ENCODE measurements around the gene C17orf67.

The C17orf67 gene

DNA sequence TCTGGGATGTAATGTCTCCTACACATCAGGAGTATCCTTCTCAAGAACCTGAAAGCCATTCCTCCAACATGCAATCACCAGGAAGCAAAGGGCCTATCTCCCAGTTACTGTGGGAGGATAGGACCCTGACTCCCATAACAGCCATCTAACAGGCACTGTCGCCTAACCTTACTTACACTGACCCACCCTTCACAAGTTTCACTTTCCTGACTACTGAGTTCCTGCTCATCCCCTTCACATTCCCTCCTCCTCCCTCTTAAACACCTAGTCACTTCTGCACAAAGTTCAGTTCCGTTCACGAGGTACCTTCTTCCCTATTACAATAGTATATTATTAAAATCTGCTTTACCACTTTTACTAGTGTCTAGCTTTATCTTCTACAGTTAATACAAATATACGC lies 1.3 kb downstream of the C17orf67 start:
- no peak for FAIRE-seq

DNA sequence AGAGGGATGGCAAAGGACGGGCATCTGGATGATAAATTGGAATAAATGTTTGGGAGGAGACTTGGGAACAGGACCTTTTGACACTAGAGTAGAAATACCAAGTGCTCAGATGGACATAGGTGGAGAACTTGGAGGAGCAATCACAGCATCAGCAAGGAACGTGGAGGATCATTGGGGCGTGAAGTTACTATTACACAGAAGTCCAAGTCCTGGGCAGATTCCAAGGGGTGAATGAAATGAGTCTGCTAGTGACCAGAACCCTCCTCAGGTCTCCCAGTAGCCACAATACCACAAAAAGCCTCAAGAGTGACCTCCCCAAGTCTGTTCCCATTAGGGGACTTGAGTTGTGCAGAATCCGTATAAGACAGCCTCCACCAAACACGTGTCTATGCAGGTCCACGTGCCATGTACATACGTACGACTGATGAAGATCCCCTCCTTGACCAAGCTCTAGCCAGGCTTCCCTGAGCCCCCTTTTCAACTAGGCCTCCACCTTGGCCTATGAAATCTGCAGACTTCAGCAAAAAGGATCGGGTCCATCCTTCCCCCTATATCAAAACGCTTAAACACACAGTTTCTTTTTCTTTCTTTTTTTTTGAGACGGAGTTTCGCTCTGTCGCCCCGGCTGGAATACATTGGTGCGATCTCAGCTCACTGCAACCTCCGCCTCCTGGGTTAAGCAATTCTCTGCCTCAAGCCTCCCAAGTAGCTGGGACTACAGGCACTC lies 2.2 kb downstream of the C17orf67 start:
- FAIRE-seq: no peak

DNA sequence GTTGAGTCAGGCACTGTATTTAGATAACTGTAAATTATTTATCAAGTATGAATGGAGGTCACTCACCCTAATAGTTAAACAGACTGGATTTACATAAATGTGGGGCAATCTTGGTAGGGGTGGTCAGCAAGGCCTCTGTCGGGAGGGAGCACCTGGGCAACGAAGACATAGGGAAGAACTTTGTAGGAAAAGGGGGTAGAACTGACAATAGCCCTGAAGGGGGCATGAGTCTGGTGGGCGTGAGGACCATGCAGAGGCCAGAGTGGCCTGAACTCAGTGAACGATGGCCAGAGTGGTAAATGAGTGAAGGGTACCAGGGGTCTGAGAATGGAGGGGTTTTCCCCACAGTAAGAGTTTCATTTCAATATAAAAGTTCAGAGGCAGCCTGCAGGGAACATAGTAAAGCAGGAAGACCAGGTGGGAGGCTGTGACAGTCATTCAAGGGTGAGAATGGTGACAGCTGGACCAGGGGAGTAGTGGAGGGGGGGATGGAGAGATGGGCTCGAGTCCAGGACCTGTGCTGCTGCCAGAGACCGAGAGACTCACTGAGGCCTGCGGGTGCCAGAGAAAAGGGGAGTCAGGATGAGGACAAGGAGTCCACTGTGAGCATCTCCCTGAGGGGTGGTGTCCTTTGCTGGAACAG lies 2.9 kb downstream of the C17orf67 start:
- no peak for FAIRE-seq

DNA sequence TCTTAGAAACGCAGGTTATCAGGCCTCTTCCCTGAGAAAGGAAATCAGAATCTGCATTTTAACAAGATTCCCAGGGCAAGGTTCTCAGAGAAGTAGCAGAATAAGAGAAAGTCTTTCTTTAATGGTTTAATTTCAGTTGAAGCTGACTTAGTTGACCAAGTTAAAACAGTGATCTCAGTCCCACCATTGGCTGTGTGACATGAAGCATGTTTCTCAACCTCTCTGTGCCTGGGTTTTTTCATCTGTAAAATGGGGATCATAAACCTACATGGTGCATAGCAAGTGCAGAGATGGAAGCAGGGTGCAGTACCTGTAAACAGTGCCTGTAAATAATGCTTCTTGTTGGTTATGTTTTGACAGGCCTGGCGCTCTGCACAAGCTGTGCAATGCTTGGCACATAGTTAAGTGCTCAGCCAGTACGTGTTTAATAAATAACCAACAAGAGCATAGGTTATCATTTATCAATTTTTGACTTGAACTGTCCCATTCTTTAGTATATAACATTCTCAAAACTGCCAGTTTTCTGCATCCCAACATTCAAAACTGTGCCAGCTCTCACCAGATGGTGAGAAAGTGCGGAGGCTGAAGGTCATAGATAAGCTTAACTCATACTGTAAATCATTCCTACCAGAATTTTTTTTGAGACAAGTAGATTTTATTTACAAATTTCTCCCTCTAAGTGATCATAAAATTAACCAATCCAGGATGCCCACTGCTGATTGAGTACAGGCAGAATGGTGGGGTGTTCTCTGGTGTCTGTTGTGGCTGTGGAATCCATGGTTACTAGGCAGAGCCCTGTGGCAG lies 6.9 kb downstream of the C17orf67 start:
- no peak for FAIRE-seq

DNA sequence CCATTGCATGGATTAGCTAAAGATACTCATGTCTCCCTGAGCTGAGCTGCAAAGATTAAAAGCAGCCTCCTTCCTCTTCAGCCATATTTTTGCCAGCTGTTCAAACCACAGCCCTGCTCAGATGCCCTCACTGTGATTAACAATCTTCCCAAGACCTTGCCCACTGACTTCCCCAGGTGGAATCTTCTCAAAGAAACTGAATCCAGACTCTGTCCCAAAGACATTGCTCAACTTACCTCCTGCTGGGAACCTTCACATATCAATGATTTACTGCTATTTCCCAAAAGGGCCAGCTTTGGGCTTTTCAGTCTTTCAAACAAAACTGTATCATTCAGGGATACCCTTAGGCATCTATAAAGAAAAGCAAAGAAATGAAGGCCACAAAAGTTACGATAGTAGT lies 9.2 kb downstream of the C17orf67 start:
- FAIRE-seq: no peak

DNA sequence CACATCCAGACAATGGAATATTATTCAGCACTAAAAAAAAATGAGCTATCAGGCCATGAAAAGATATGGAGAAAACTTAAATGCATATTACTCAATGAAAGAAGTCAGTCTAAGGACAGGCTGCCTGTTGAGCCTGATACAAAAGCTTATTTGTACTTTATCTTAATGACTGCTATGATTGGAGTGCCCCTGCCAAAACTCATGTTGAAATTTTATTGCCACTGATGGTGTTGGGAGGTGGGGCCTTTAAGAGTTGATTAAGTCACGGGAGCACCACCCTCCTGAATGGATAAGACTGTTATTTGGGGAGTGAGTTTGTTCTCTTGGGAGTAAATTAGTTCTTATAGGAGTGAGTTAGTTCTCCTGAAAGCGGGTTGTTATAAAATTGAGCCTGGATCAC lies 9.9 kb downstream of the C17orf67 start:
- no peak for FAIRE-seq

DNA sequence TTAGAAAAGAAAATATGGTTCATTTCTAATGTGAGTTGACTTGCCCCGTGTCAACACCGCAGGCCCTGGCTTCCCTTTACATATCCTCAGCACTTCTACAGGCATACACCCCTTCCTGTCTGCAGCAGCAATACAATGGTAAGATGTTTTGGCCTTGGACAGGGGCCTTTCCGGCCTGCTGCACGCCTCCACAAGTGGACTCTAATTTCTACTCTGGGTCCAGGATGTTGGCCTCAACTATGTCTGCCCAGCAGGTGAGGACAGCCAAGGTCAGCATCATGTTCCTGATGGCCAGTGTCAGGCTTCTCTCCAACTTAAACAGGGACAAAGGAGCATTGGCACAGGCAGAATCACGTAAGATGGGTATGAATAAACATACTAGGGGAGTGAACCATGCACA lies 11.0 kb downstream of the C17orf67 start:
- FAIRE-seq: no peak

DNA sequence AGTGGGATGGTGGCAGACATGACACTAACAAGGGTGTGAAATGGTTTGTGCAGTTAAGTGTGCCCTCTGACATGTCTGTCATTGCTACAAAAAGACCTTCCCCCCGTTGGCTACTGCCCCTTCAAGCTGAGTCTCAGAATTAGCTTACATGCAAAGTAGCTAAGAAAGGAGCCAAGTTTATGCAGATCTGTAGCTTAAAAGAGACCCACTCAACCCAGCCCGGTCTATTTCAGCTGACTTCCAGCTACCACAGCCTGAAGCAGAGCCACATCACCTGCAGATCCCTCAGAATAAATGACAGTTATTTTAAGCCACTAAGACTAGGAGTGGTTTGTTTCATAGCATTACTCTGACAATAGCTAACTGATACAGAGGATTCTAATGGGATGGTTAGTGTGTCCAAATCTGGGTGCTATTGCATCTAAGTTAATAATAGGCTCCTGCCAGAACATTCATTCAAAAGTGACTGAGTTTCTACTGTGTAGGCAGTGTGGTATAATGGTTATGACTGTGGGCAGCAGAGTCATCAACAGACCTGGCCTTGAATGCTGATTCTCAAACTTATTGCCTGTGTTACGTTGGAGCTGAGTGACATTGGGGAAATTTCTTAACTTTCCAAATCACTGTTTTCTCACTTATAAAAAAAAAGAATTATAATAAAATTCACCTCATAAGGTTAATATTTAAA lies 11.7 kb downstream of the C17orf67 start:
- no peak for FAIRE-seq

DNA sequence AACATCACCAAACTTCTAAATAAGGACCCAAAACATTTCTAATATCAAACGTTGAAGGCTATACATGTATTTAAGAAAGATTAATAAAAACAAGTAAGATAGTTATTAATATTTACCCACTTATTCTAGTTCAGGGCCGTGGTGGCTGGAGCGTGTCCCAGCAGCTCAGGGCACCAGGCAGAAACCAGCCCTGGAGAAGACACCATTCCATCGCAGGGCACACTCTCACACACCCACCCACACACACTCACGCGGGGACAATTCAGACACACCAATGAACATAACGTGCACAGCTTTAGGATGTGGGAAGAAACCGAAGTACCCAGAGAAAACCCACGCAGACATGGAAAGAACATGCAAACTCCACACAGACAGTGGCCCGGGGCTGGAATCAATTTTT lies 13.5 kb downstream of the C17orf67 start:
- no peak for FAIRE-seq

DNA sequence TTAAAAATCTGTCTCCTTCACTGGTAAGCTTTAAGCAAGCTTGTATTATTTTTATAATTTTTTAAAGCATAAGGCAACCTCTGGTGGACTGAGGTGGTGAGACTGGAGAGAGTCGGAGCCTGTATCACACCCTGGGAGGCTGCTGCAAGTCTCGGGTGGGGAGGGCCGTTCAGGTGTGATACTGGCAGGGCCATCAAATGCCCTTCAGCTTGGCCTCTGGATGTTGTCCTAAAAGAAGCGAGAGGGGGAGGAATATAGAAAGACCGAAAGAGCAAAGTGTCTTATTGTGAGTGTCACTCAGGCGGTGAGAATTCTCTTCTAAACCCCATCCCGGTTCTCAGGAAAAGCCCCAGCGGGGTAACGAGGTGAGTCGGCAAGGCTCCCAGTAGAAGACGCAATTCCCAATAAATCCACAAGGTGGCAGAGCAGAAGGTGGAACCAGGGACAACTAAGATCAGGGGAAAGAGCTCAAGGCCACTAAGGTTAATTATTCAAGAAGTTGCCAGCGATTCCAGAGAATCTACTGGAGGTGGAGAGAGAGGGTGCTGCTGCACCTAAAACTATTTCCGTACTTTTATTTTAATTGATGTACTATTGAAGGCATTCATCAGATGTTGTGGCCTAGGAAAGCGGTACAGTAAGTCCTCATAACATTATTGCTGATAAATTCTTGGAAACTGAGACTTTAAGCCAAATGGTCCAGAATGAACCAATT lies 14.1 kb downstream of the C17orf67 start:
- peak; percentile 60 for FAIRE-seq

DNA sequence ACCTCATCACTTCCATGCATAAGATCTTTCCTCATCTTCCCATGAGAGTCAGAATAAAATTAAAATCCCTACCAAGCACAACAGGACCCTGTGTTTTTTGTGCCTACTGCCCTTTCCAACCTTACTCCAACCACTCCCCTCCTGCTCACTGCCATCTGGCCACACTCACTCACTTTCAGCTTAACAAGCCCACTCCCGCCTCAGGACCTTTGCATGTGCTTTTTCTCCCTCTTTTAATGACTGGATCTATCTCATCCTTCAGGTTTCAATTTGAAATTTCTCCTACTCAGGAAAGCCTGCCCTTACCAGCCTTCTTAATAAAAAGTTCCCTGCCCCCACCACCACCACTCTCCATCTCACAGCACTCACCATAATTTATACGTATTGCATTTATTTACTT lies 14.7 kb downstream of the C17orf67 start:
- FAIRE-seq: no peak

DNA sequence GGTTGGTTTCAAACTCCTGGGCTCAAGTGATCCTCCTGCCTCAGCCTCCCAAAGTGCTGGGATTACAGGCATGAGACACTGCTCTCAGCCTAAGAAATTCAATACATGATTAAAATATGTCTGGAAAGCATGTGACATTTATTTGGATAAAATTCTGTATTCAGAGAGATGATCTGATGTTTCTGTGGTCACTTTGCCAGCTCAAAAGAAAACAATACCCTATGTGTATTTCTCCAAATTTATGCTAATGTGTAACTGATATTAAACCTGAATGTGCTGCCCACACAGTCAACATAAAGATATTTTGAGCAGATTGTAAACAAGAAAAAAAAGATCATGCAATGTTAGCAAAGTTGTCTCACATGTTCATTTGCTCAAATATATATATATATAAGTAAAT lies 16.7 kb downstream of the C17orf67 start:
- FAIRE-seq: no peak

DNA sequence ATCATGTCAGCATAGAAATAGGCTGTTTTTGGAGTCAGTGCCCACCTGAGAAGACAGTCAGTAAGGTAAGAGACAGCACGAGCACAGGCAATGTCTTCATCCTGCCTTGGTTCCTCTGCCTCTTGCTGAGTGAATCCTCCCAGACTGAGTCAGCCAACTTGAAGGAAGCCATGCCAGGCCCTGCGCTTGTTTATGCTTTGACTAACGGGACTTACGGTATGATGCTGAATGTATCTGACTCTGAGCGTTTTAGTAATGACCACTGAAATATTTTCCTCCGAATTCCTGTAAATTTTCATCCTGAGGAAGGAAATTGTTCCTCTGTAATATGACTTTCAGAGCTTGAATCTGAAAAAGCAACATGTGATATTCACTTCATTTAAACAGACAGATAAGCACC lies 18.0 kb downstream of the C17orf67 start:
- no peak for FAIRE-seq

DNA sequence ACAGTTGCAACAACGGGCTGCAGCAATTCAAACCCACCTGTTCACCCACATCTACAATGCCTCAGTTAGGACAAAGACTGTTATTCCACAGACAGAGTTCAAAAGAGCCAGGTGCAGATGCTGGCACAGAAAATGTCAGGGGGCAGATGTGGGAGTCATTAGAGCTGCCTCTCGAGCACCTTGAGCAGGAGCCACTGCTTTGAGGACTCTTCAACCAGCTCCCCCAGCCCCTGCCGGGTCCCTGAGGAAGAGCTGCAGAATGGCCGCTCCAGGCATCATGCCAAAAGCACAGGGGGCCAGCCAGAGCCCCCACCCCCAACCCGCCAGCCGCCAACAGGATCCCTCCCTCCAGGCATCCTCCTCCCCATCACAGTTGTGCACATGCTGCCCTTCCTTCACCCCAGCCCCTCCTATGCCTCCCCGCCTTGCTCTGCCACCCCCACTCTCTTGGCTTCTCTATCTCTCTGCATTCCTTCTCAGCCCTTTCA lies 20.8 kb downstream of the C17orf67 start:
- FAIRE-seq: no peak

DNA sequence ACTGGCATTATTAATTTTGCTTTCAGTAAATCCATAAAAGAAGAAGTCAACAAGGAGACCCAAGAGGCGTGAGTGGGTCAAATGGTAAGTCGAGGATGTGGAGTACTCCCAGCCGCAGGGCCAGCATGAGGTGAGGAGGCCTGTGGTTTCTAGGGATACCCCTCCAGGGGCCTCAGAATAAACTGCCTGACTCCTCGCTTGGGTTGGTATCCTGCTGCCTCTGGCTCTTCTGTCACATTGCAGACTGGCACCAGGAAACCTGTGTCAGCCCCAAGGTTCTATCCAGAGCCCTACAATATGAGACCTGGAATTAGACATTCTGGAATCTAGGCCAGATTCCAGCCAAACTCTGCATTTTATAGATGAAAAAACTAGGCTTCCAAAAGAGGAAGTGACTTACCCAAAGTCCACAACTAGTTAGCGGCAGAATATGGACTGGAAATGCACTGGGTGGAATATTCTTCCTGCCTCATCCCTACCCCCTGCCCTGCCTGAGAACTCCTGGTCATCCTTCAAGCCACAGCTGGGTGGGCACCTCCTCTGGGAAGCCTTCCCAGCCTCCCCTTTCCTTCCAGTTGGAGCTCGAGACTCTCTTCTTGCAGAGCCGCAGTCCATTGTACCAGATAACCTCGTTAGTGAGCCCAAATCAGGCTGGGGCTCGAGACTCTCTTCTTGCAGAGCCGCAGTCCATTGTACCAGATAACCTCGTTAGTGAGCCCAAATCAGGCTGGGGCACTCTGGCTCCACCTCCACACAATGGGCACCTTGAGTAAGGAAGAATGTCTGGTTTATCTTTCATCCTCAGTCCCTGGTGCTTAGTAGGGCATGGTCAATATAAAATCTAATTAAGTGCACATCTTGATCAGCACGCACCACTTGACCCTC lies 22.6 kb downstream of the C17orf67 start:
- no peak for FAIRE-seq

DNA sequence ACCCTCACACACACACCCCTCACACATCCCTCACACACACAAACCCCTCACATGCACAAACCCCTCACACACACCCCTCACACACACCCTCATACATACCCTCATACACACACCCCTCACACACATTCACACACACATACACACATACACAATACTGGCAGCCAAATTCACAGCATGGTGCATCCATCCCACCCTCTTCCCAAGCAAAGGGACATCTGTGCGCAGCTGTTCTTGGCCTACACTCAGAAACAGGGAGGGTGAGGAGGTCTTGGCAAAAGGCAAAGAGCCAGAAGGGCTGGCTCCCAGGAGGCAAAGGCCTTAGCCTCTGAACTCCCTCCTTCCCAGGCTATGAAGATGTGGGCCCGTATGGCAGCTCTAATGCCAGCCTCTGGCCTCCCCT lies 23.4 kb downstream of the C17orf67 start:
- FAIRE-seq: no peak

DNA sequence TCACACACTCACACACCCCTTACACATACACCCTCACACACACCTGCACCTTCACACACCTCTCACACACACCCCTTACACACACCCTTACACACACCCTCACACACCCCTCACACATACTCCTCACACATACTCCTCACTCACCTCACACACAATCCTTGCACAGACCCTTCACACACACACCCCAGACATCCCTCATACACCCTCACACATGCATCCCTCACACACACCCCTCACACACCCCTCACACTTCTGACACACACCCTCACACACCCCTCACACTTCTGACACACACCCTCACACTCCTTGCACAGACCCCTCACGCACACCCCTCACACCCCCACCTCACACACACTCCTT lies 23.9 kb downstream of the C17orf67 start:
- FAIRE-seq: no peak

DNA sequence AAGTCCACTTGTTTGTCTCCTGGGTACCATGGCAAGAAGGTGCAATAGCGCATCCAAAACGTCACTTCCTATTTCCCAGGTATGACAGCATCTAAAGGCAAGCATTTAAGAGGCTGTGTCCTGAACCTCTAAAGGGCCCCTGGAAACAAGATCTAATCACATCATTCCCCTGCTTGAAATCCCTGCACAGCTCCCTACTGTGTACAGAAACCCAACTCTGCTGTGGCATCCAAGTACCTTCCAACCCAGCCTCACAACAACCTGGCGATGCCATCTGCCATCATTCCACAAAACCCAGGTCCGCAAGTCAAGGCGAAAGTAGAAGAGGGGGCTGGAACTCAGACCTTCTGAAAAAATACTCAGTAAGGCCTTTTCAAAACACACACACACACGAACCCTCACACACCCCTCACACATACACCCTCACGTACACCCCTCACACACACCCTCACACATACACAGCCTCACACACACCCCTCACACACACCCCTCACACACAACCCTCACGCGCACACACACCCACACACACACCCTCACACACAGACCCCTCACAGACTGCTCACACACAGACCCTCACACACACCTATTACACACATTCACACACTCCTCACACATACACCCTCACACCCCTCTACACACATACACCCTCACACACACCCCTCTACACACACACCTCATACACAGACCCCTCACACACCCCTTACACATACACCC lies 24.5 kb downstream of the C17orf67 start:
- no peak for FAIRE-seq

DNA sequence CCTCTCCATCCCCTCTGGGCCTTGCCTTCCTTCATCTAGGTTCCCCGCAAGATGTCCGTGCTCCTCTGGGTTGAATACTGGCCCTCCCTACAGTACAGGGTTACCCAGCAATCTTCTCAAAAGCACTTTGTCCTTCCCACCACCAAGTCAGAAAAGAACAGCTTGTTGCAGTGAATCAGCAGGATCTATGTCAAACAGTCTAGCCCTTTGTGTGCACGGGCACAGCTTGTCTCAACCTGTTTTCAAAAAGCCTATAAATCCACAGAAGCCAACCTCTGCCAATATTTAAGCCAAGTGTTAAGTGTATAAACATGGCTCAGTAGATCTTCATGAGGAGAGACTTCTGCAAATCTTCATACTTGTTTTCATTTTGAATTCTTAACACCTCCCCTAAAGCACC lies 25.2 kb downstream of the C17orf67 start:
- FAIRE-seq: no peak

DNA sequence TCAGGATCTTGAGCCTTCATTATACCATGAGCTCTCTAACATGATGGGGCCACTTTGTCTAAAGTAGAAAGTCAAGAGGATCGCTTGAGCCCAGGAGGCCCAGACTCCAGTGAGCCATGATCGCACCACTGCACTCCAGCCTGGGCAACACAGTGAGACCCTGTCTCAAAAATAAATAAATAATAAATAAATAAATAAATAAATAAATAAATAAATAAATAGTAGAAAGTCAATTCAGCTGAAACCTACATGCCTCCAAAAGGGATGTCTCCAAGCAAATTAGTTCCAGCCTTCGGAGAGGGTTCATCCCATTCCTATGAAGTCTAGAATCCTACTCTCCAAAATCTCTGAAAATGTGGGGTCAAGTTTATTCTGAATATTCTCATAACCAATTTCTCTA lies 26.0 kb downstream of the C17orf67 start:
- no peak for FAIRE-seq

DNA sequence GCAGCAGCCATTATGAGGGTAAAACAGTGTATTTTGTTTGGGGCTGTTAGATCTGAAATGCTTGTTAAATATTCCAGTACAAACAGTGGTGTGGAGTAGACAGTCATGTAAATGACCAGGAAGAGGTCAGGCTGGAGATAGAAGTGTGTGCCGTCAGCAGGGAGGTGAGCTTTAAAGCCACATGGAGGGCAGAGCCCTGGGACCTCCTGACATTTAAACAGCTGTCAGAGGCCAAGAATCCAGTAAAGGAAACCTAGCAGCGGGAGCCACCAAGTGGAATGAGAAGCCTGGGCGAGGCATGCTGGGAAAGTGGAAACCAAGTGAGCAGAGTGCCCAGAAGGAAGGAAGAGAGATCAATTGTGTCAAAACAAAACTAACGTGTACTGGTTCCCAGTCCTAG lies 26.8 kb downstream of the C17orf67 start:
- FAIRE-seq: no peak
